Tibial nerve (tissue), 4 donors: ENCODE data around the gene FAU.

Source experiments
- CTCF ChIP-seq, 5 experiments: fragments of 200-600 bp in 3 of 5; fragments of 450-650 bp in 2 of 5; sonication (generic) in 3 of 5; IDR thresholded peaks; one replicate each; pipeline ENCODE4 v1.5.1; 2016 to 2019; ENCODE audit warnings: antibody characterized with exemption in 5 of 5, mild to moderate bottlenecking in 3 of 5, moderate library complexity in 2 of 5
- EP300 ChIP-seq, 2 donors: sonication (generic); formaldehyde crosslinking; IDR thresholded peaks; one replicate each; pipeline ENCODE4 v1.6.1; 2017; ENCODE audit warnings: antibody characterized with exemption in 2 of 2, mild to moderate bottlenecking in 1 of 2
- POLR2A ChIP-seq, 2 donors: fragments of 450-650 bp; IDR thresholded peaks; one replicate each; pipeline ENCODE4 v1.6.1; 2017; ENCODE audit warnings: antibody characterized with exemption in 2 of 2, mild to moderate bottlenecking in 2 of 2, moderate library complexity in 2 of 2

DNA sequence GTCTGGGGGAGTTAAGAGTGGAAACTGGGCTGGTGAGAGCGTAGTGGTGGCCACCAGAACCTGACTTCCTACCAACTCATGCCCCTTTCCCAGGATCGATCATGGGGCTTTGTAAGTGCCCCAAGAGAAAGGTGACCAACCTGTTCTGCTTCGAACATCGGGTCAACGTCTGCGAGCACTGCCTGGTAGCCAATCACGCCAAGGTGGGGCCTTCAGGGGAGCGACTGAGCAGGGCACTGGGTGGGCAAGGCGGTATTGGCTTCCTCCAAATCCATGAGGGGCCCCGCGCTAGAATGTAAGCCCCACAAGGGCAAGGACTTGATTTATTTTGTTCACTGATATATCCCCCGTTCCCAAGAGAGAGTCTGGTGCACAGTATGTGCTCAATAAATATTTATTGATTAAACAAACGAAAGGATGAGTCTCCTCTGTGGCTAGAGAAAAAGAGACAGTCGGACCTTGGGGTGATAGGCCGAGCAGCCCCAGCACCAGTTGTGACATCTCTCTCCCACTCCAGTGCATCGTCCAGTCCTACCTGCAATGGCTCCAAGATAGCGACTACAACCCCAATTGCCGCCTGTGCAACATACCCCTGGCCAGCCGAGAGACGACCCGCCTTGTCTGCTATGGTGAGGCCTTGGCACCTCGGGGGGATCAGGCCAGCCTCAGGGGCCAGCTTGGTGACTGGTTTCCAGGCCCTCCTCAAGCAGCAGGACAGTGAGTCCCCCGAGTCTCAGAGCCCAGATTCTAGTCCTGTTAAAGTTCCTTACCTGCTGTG lies 37.1 kb downstream of the FAU start:
- TF ChIP-seq CTCF (IDR thresholded peaks at IDR 0.05) (no peak), EP300 (IDR thresholded peaks at IDR 0.05) (no peak), POLR2A (IDR thresholded peaks at IDR 0.05) (no peak)
